Measurements from ENCODE around the gene CLCN3. TPM values are rescaled to one million over a fixed set of nuclear protein-coding genes. Genes with fewer than 3 reads are reported as not detected.

Gene CLCN3
- total and polyA plus RNA-seq, 2 of the 4 experiments (the other 2 are of a cell fraction): 13.0 to 22.8 TPM

GRCh38 chr4:169720529-169720928, 100.2 kb downstream of the CLCN3 start:
- ChIA-PET POLR2A (ENCODE audit: unreplicated experiment) (no interaction called here), CTCF (interaction anchor here (0.5 kb wide), 1 partner anchor 119 kb away, joined by 3 read pairs; no protein-coding TSS in a partner anchor)
- Histone ChIP-seq H3K23ac (ENCODE audit: low read depth, low read length) (no peak overlapping the region), H2AK5ac (ENCODE audit: low read depth, low read length) (no peak overlapping the region), H2BK20ac (ENCODE audit: low read depth, low read length) (no peak overlapping the region), H3K4me3 (ENCODE audit: insufficient read depth, low read depth, low read length) (no peak overlapping the region), H3K9ac (ENCODE audit: low read depth, low read length) (no peak overlapping the region), H3K27ac (ENCODE audit: insufficient read depth, low read length) (no peak overlapping the region), H2BK15ac (ENCODE audit: low read depth, low read length) (no peak overlapping the region), H3K4ac (ENCODE audit: low read depth, low read length) (no peak overlapping the region), H3K14ac (replicated peaks; ENCODE audit: low read depth, low read length) (no peak overlapping the region), H4K91ac (ENCODE audit: insufficient read depth, low read depth, low read length) (no peak overlapping the region), H2AFZ (replicated peaks; ENCODE audit: low read length, poor library complexity) (no peak overlapping the region), H4K5ac (ENCODE audit: low read depth, low read length) (no peak overlapping the region), H3K27me3 (ENCODE audit: control insufficient read depth, insufficient read depth, low read length) (no peaks in the 10 kb centered on the region), H3K56ac (ENCODE audit: extremely low read depth, insufficient read depth, low read length) (no peak overlapping the region), H3K9me3 (ENCODE audit: control insufficient read depth, insufficient read depth, low read length) (no peaks in the 10 kb centered on the region), H3K79me1 (ENCODE audit: low read depth in 1 of 2, low read length in 2 of 2) (no peaks in the 10 kb centered on the region), H2AK9ac (replicated peaks; ENCODE audit: low read depth, low read length, poor library complexity) (no peak overlapping the region), H4K20me1 (ENCODE audit: insufficient read depth, low read length) (no peaks in the 10 kb centered on the region), H2BK5ac (ENCODE audit: low read depth, low read length, poor library complexity, severe bottlenecking) (no peak overlapping the region), H3K4me1 (ENCODE audit: control insufficient read depth, insufficient read depth, low read length) (peaks cover 5% of the 10 kb centered on the region; the same call in 1 of the 2 replicates), H4K8ac (ENCODE audit: low read depth in 2 of 2, low read length in 2 of 2) (no peak overlapping the region), H3K18ac (ENCODE audit: low read depth, low read length) (no peak overlapping the region), H3K9me1 (ENCODE audit: insufficient read depth, low read length) (no peaks in the 10 kb centered on the region; the same call in 1 of the 2 replicates), H3K36me3 (ENCODE audit: control insufficient read depth, insufficient read depth, low read length) (peaks cover 4% of the 10 kb centered on the region), H3K4me2 (ENCODE audit: low read depth, low read length) (no peak overlapping the region), H2BK120ac (ENCODE audit: low read depth, low read length) (no peak overlapping the region)
- TF ChIP-seq USF2 (IDR thresholded peaks at IDR 0.05; ENCODE audit: low read depth, low read length) (no peak), RCOR1 (IDR thresholded peaks at IDR 0.05; ENCODE audit: insufficient replicate concordance, low read length) (no peak), NFE2L2 (IDR thresholded peaks at IDR 0.05; ENCODE audit: low read depth, low read length) (no peak), CHD1 (IDR thresholded peaks at IDR 0.05; ENCODE audit: low read depth, low read length) (no peak), SMC3 (IDR thresholded peaks at IDR 0.05; ENCODE audit: low read depth, low read length) (no peak), RFX5 (IDR thresholded peaks at IDR 0.05; ENCODE audit: low read depth, low read length) (no peak)
- no peak for DNase-seq
- BruUV-seq (replicated peaks): TSS peak; percentile 67
- intact Hi-C loops (cut with micrococcal nuclease) (no loop called here), dilution Hi-C loops (cut with HindIII; ENCODE audit: low sequenced_read_pairs, unreplicated experiment) (no loop called here), in situ Hi-C loops (cut with MboI; ENCODE audit: low sequenced_read_pairs) (no loop called here)
- ATAC-seq (ENCODE audit: low read depth): no peak
- no CpG with 5 or more reads among the region's 7 CpGs for WGBS, 2 experiments (ENCODE audit: extremely low coverage in 2 of 2, insufficient read length in 1 of 2)
